GM12892 (cell line): ENCODE data around the gene PRG2.

ENCODE experiments used
- POLR2A ChIP-seq: IDR thresholded peaks from 2 replicates; pipeline ENCODE4 v1.6.1; 2011; ENCODE audit warnings: low read depth, low read length, control low read depth
- POLR2AphosphoS5 ChIP-seq: IDR thresholded peaks from 2 replicates; pipeline ENCODE4 v1.6.1; 2011; ENCODE audit warnings: low read depth, low read length, control low read depth

DNA sequence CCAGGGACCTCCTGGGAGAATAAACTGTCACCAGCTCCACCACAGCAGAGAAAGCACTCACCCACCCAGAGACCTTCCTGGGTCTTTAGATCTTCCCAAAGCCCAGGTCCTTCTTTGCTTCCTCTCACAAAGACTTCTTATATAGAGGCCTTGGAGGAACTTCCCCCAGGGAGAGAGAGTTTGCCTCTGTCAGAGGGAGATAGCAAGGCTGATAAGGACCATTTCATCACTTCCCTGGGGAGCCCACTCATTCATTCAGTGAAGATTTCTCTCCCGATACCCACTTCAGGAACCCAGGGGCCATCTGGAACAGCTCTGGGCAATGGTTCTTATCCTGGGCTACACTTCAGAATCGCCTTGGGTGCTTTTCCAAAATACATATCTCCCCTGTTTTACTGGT is at the start of gene PRG2:
- TF ChIP-seq POLR2A (no peak), POLR2AphosphoS5 (no peak)
